Stimulated activated CD8-positive, alpha-beta memory T cell treated with anti-CD3 and anti-CD28 coated beads, Interleukin-4, amount 100 ng/mL, for 4 hours (primary cell): ENCODE results near the gene ATXN1.
A peak's percentile ranks its signal among the peaks of the same experiment; 100 is the strongest.
"Not testable (repeated sequence)": the region's sequence is repeated elsewhere in the genome, so short reads cannot be mapped to it uniquely, and the experiment has no call there.

ENCODE experiments used
- DNase-seq, 2 donors: peaks; one replicate each; pipeline ENCODE4 v3.0.0-alpha.2; 2020; ENCODE audit warnings: low read depth in 2 of 2, low spot score in 1 of 2

The ATXN1 gene

DNA sequence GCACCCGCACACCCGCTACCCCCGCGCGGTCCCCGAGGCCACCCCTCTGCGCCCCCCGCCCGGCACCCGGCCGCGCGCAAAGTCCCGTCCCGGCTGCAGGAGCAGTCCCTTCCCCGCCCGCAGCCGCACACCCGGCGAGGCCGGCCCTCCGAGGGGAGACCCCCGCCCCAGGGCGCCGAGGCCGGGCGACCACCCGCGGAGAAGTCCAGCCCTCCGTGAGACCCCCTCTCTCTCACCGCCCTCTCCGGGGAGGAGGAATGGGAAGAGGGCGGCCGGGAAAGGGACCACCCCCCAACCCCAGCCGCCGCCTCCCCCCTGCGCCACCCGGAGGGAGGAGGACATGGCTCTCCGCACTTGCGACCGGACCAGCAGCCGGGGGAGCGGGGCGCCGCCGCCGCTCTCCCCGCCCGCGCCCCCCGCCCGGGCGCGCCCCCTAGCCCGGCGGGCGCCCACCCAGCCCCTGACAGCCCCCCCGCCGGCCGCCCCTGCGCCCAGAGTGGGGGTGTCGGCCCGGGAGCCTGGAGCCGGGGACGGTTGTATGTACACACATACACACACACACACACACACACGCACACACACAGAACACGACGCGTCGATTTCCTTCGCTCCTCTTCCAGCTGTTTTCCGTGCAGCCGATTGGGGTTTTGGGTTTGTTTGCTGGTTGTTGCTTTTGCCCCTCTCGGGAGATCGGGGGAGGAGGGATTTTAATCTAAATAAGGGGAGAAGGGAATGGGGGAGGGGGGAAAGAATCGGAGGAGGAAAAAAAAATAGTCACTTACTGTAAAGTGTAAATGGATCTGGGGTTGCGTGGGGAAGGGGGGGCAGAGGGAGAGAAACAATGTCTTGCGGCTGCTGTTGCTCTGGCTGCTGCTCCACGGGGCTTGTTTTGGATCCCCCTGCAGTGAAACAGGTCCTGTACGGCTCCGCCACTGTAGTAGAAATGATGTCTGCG lies at the start of gene ATXN1:
Gene ATXN1, minus strand, starts transcription at position 945 of the 955 bp plus-strand sequence.
- DNase-seq: peak; percentile 6 to 12

DNA sequence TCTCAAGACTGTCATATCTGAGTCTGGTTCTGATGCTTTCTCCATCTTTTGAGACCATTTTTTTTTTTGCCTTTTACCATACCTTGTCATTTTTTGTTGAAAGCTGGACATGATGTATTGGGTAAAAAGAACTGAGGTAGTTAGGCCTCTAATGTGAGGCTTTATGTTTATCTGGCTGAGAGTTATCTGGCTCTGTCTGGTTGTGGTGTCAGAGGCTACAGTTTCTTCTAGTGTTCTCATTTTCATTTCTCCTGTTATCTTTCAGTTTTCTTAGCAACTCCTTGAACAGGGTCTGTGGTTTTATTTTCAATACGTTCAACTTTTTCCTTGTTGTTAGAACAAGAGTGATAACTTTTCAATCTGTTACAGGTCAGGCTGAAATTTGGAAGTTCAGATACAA lies 49.2 kb upstream of the ATXN1 start:
- DNase-seq: no peak

DNA sequence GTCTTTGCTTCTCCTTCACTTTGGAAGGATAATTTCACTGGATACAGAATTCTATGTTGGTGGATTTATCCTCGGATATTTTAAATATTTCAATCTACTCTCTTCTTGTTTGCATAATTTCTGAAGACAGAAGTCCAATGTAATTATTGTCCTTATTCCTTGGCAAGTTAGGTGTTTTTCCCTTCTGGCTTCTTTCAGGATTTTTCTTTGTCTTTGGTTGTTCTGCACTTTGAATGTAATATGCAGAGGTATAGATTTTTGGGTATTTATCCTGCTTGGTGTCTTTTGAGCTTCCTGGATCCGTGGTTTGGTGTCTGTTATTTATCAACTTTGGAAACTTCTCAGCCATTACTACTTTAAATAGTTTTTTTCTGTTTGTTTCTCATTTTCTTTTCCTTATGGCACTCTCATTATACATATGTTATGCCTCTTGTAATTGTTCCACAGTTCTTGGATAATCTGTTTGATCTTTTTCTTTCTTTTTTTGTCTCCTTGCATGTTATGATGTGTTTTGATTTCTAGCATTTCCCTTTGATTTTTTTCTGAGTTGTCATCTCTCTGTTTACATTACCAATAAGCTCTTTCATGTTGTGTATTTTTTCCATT lies 48.6 kb upstream of the ATXN1 start:
- DNase-seq: no peak

DNA sequence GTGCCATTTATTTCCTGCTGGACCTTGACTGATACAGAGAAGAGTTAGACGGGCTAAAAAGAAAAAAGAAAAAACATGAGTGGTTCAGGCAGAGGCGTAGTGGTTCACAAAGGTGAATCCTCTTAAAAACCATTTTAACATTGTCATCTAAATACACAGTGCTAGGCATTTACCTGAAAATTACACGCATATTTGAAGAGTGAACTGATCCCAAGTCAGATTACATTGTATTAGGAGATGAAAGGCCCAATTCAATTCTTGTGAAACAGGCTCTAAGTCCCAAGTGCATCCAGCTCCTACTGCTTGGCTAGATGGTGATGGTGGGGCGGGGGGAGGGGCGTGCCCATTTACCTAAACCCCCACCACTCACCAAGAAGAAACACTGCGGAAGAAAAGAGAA lies 46.7 kb upstream of the ATXN1 start:
- no peak for DNase-seq

DNA sequence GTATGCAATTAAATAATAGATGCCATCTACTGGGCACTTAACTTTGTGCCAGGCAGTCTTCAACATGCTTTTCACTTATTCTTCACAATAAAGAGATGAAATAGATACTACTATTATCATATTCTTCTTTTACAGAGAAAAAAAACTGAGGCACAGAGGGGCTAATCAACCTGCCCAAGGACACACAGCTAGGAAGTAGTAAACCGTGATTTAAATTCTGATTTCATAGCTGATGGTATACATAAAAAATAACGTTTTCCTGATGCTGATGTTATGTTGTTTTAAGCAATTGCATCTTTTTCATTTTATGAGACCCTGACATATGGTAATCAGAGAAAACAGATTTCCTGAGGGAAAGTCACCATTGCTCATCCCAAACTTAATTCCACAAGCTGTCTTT lies 45.1 kb upstream of the ATXN1 start:
- no peak for DNase-seq

DNA sequence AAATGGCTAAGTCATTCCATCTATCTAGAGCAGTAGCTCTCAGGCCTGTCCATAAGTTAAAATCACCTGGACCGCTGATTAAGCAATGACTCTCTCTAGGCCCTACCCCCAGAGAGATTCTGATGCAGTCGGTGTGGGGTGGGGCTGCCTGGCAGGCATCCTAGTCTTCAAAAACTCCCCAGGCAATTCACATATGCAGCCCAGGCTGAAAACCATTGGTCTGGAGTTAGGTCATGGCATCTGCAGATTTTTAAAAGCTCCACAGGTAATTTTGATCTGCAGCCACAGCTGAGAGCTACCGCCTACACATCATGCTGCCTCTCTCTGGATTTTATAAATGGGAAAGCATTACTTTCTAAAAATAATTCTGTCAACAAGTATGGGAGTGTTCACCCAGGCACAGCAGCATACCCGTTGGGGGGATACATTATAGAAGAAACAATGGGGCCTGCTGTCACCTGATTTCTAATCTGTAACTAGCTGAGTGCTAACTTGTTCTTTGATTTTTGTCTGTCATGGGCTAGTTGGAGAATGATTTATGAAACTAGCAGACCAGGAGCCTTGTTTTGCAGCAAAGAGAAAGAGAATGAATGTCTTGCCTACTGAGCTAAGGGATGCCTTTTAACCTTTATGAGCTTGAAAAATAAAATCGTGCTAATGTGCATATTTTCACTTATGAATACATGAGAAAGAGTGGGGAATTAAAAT lies 44.1 kb upstream of the ATXN1 start:
- DNase-seq: no peak

DNA sequence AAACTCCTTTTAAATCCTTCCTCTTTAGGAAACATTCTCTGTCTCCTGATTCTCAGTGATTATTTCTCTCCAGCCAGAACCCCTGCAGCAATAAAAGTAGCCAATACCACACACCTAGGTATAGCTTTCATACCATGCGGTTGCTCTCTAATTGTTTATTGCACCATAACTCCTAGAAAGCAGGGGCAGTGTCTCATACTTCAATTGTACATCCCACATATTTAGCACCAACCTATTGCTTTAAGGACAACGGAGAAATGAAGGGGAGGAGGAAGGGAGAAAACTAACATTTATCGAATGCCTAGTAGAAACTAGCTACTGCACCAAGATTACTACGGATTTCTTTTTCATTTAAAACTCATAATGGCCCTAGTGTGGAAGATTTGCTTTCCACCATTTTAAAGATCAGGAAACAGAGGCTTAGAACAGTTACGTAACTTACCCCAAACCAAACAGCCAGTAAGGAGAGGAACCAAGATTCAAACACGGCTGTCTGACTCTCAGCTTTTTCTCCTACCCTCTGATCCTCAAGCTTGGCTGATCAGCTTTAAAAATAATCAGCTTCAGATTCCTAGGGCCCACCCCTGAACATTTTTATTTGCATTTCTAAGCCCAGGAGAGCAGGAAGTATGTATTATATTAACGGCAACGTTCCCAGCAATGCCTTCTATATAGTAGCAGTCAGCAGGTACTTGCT lies 43.4 kb upstream of the ATXN1 start:
- no peak for DNase-seq

DNA sequence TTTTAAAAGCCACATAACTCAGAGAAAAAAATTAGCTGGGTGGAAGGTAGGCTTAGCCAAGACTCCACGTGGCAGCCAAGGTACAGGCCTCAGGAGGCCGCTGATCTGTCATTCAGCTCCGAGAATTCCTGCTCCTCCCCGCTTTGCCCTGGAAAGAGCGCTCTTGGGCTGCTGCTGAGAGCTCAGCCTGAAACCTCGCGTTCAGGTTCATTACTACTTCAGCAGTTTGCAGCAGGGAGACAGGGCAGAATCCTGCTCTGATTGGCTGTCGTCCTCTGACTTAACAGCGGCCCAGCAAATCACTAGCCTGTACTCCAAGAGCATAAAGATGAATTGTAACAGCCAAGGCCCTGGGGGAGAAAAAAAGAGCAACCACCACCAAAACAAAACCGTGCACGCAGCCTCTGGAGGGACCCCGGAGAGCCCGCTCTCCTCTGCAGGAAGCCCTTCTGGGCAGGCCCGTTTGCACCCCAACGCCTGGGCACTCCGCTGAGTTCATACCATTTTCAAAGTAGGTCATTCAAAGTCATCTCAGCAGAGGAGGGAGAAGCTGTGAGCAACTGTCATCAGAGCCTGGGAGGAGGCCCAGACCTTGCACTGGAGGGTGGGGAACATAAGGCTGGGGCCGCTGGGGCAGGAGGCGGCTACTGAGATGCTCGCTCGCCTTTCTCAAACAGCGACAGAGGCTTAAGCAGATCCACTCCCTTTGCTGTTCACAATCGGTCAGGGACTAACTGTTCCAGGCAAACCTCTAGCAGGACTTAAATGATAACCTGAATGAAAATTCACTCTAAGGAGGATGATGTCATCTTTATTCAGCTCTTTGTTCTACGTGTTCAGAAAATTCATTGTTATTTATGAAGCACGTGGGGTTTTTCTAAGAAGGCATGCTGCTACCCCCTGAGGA lies 42.3 kb upstream of the ATXN1 start:
- no peak for DNase-seq

DNA sequence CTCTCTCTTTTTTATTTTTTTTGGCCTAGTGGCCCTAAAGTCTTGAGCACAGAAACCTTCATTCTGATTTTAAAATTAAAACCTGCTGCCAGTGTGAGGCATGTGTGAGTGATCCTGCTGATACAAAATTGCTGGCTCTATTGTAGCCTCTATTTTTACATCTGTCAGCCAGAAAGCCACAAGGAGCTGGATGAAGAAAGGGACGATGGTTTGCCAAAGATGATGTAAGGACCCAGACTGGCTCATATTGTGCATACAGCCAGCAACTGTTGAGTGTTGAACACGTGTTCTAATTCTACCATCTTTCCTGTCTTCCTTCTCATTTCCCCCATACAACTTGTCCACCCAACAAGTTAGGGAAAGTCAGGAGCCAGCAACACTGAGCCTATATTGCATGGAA lies 40.8 kb upstream of the ATXN1 start:
- DNase-seq: no peak

DNA sequence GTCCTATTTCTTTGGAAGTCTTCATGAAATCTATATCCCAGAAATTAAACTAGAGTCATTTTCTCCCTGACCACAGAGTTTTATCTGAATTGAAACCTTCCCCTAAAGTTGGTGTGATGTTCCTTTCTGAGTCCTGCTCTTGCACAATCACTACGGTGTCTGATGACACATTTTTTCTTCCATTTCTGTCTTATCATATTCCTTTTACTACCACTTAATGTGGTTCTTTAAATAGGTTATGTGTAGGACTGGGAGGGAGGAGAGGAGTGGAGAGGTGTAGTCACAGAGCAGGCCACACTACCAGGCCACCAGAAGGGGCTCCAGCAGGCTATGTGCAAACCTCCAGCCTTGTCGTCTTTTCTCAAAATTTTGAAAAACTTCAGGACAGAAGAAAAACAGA lies 39.7 kb upstream of the ATXN1 start:
- no peak for DNase-seq

DNA sequence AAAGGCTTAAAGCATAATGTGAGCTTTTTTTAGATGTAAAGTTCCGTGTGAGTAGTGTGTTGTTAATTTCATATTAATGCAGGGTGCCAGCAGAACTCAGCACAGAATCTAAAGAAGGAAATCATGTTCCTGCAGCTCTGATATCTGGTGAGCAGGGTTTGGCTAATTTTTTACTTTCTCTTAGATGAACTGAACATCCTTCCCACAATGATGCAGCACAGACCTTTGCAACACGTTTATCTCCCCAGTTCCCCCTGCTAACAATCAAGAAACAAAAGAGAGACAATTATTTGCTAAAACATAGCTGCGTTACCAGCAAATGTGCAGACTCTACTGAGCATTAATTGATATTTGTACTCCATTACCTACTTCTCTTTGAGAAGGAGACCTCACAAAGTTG lies 39.1 kb upstream of the ATXN1 start:
- no peak for DNase-seq

DNA sequence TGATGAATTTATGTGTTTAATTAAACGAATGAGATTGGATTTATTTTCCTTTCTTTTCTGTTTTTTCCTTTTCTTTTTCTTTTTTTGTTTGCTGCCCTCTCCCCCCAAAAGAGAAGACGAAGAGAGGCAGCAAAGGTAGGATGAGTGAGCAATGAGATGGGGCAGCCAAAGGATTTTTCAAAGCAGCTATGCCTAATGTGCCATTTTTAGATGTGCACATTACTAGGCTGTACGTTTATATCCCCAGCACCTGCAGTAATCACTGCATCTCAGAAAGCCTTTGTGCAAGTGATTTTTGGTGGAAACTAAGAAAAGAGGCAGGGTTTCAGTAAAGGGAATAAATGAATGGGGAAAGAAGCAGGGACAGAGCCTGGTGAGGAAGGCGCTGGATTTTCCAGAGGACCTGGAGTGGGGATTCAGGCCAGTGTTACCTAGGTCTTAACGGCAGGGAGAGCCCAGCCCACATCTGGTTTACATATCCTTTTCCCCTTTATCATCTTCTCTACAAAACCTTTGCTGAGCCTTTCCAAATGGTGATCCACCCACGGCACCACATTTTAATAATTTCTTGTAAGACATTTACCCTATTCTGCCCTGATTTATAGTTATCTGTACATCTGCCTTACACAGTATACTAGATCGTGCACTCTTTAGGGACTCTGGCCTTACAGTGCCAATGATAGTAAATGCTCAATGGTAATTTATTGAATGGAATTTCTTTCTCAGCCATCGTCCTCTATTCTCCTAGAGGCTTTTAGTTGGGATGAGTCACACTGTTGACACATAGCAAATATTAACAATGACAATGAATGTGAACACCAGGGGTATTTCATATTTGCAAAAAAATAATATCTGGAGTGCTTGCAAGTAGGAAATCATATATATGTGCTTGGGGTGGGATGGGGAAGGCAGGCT lies 38.3 kb upstream of the ATXN1 start:
- DNase-seq: no peak

DNA sequence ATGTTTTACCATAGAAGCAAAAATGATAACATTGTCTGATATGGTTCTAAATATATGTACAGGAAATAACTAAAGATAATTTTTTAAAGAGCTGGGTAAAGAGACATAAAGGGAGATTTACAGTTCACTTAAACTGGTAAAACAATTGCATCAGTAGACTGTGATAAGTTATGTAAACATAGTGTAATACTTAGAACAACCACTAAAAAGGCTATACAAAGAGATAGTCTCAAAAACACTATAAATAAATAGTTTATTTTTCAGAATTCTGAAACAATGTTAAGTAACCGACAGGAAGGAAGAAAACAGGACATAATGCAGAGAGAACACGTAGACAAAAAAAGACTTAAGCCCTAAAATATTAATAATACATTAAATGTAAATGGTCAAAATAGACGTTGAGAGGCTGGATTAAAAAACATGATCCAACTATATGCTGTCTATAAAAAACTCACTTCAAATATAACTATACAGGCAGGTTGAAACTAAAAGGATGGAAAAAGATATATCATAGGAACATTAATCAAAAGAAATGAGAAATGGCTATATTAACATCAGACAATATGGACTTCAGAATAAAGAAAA lies 32.7 kb upstream of the ATXN1 start:
- no peak for DNase-seq

DNA sequence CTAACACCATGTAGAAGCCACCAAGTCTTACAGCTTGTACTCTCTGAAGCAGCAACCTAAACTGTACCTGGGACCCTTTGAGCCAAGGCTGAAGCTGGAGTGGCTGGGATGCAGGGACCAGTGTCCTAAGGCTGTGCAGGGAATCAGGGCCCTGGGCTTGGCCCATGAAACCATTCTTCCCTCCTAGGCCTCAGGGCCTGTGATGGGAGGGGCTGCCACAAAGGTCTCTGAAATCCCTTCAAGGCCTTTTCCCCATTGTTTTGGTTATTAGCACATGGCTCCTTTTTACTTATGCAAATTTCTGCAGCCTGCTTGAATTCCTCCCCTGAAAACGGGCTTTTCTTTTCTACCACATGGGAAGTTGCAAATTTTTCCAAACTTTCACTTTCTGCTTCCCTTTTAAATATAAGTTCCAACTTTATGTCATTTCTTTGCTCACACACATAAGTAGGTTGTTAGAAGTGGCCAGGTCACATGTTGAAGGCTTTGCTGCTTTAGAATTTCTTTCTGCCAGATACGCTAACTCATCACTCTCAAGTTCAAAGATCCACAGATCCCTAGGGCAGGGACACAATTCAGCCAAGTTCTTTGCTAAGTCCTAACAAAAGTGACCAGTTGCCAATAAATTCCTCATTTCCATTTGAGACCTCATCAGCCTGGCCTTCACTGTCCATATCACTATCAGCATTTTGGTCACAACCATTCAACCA lies 28.2 kb upstream of the ATXN1 start:
- DNase-seq: no peak

DNA sequence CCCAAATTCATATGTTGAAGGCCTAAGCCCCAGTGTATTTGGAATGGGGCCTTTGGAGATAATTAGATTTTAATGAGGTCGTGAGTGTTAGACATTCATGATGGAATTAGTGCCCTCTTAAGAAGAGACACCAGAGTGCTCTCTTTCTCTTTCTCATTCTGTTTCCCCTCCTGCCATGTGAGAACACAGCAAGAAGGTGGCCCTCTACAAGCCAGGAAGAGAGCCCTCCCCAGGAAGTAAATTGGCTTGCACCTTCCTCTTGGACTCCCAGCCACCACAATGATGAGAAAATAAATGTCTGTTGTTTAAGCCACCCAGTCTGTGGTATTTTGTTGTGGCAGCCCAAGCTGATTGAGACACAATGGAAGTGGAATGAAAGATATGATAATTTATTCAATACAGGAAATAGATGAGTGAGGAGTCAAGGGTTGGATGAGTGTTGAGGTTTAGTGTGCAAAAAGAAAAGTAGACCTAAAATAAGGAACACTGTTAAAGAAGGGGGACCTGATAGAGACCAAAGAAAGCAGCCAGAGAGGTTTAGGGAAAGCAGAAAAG lies 25.9 kb upstream of the ATXN1 start:
- no peak for DNase-seq

DNA sequence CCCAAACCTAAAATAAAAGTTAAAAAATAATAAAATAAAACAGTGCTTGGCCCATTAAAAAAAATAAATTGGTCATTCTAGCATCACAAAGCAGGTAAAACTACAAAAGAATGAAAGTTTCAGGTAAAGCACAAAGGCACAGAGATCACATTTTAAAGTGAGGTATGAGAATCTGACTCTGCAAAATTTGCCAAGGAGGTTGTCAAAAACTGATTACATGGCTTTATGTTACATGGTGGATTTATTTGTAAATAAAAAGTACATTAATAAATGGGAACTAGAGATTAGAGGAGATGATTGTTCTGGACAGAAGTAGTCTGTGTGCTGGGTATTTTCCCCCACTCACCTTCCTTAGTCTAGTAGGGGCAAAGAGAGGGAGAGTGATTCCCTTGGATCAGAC lies 24.2 kb upstream of the ATXN1 start:
- DNase-seq: no peak

DNA sequence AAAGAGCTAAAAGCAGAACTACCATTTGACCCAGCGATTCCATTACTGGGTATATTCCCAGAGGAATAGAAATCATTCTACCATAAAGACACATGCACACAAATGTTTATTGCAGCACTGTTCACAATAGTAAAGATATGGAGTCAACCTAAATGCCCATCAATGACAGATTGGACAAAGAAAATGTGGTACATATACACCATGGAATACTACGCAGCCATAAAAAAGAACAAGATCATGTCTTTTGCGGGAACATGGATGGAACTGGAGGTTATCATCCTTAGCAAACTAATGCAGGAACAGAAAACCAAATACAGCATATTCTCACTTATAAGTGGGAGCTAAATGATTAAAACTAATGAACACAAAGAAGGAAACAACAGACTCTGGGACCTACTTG lies 23.7 kb upstream of the ATXN1 start:
- not testable (repeated sequence) for DNase-seq

DNA sequence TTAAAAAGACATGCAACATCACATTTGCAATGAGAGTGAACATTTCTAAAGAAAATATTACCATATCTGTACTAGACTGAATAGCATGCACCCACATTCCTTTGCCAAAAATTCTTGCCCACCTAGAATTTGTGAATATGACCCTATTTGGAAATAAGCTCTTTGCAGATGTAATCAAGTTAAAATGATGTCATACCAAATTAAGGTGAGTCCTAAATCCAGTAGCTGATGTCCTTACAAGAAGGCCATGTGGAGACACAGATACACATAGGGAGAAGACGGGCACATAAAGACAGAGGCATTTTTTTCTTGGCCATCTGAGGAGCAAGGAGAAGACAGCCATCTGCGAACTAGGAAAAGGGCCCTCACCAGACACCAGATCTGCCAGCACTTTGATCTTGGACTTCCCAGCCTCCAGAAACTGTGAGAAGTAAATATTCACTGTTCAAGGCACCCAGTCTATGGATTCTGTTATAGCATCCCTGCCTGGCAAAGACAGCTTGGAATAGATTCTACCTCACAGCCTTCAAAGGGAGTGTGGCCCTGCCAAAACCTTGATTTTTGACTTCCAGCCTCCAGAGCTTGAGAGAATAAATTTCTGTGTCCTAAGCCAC lies 22.8 kb upstream of the ATXN1 start:
- DNase-seq: no peak
